Frontal cortex (tissue), 4 donors: ENCODE results near the gene GSK3B. TPM values are rescaled to one million over a fixed set of nuclear protein-coding genes. Genes with fewer than 3 reads are reported as not detected.
"Not testable (repeated sequence)": the region's sequence is repeated elsewhere in the genome, so short reads cannot be mapped to it uniquely, and the experiment has no call there.

Experiments used
- DNase-seq, 2 donors: peaks; one replicate each; pipeline ENCODE4 v3.0.0; 2012; ENCODE audit warnings: low spot score in 2 of 2
- FAIRE-seq: peaks from 2 replicates; lab custom pipeline; 2012; peaks lifted over from hg19 to GRCh38; lab: Jason Lieb, UNC
- total RNA-seq: library from RNA; depleted of rRNA; stranded (reverse); fragments of >200 nt; gene quantifications from one replicate; pipeline ENCODE4 v1.2.3, GENCODE V29; 2014
- donor health status: control.
- donor health status: control.
- donor health status: control.

Gene GSK3B
- total RNA-seq, 1 donor from 2014 or later: 141 TPM

GRCh38 chr3:120024103-120024502 is 70.1 kb downstream of the GSK3B start:
- FAIRE-seq (no peak), DNase-seq (no peak)

- DNase-seq: no peak
- no peak for FAIRE-seq
Measured at GRCh38 chr3:120022729-120023128, 71.5 kb downstream of the GSK3B start.

- FAIRE-seq: no peak
- DNase-seq: no peak
Measured at GRCh38 chr3:120021523-120021922, 72.7 kb downstream of the GSK3B start.

- no peak for DNase-seq
- no peak for FAIRE-seq
Measured at GRCh38 chr3:120018299-120018698, 75.9 kb downstream of the GSK3B start.

GRCh38 chr3:120017692-120018091 is 76.6 kb downstream of the GSK3B start:
- DNase-seq (no peak), FAIRE-seq (no peak)

- DNase-seq (no peak), FAIRE-seq (no peak)
Measured at GRCh38 chr3:120013481-120013880, 80.8 kb downstream of the GSK3B start.

GRCh38 chr3:120005741-120006140 is 88.5 kb downstream of the GSK3B start:
- FAIRE-seq, DNase-seq: not testable (repeated sequence)

- DNase-seq, FAIRE-seq: not testable (repeated sequence)
Measured at GRCh38 chr3:120004008-120004498, 90.2 kb downstream of the GSK3B start.

- FAIRE-seq: no peak
Measured at GRCh38 chr3:119998166-119998565, 96.1 kb downstream of the GSK3B start.

GRCh38 chr3:119990888-119991287 is 103.4 kb downstream of the GSK3B start:
- DNase-seq (no peak), FAIRE-seq (no peak)

More at GRCh38 chr3:119998166-119998565, 96.1 kb downstream of the GSK3B start:
- no peak for DNase-seq

- DNase-seq (no peak), FAIRE-seq (no peak)
Measured at GRCh38 chr3:119989981-119990655, 104.1 kb downstream of the GSK3B start.

- not testable (repeated sequence) for DNase-seq
Measured at GRCh38 chr3:119986812-119987211, 107.4 kb downstream of the GSK3B start.

GRCh38 chr3:119981386-119981785 is 112.9 kb downstream of the GSK3B start:
- DNase-seq: no peak
- no peak for FAIRE-seq

More at GRCh38 chr3:119986812-119987211, 107.4 kb downstream of the GSK3B start:
- FAIRE-seq: not testable (repeated sequence)

GRCh38 chr3:119978554-119979208 is 115.6 kb downstream of the GSK3B start:
- DNase-seq (no peak), FAIRE-seq (no peak)

GRCh38 chr3:119977353-119977752 is 116.9 kb downstream of the GSK3B start:
- no peak for DNase-seq
- FAIRE-seq: no peak

GRCh38 chr3:119976214-119976613 is 118.0 kb downstream of the GSK3B start:
- DNase-seq (no peak), FAIRE-seq (no peak)

- FAIRE-seq: no peak
- DNase-seq: no peak
Measured at GRCh38 chr3:119974656-119975055, 119.6 kb downstream of the GSK3B start.

GRCh38 chr3:119973018-119973646 is 121.1 kb downstream of the GSK3B start:
- no peak for DNase-seq

GRCh38 chr3:119969759-119970158 is 124.5 kb downstream of the GSK3B start:
- FAIRE-seq (no peak), DNase-seq (no peak)

More at GRCh38 chr3:119973018-119973646, 121.1 kb downstream of the GSK3B start:
- no peak for FAIRE-seq

GRCh38 chr3:119967353-119968006 is 126.8 kb downstream of the GSK3B start:
- no peak for FAIRE-seq
- DNase-seq: no peak
